Measurements from ENCODE around the gene MMS19.

DNA sequence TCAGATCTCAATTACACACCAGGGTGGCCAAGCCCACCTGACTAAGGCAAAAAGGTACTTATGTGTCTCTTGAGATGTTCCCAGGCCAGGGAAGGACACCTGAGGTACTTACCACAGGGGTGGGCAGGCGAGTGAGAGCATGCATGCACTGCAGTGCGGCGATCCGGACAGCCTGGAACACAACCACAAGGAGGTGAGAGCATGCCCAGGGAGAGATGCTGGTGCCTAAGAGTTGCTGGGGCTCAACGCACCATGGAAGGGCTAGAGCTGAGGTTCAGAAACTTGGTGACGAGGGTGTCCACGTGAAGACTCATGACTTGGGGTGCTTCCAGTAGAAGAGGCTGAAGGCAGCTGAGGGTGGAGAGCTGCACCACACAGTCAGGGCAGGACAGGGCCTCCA, 39.1 kb downstream of the MMS19 start:
- no peak for TF ChIP-seq TAF1 (IDR thresholded peaks at IDR 0.05; ENCODE audit: borderline replicate concordance, insufficient read depth, low read length)
- TF ChIP-seq POLR2AphosphoS5 (IDR thresholded peaks at IDR 0.05; ENCODE audit: low read depth, low read length): no peak

All from PFSK-1 (cell line).